Nephron (organoid): Measurements from ENCODE around the gene BTK.
A peak's percentile ranks its signal among the peaks of the same experiment; 100 is the strongest.
"Not testable (repeated sequence)": the region's sequence is repeated elsewhere in the genome, so short reads cannot be mapped to it uniquely, and the experiment has no call there.

Experiments
- H3K27ac Mint-ChIP-seq, 3 experiments: 2 replicates each; pipeline ENCODE4 v1.8.0; 2020; ENCODE audit warnings: mixed read lengths in 3 of 3, mild to moderate bottlenecking in 2 of 3, moderate library complexity in 1 of 3
- H3K27me3 Mint-ChIP-seq: 2 replicates; pipeline ENCODE4 v1.8.0; 2021; ENCODE audit warnings: low read depth, mild to moderate bottlenecking, moderate library complexity, mixed read lengths
- H3K36me3 Mint-ChIP-seq: 2 replicates; pipeline ENCODE4 v1.8.0; 2020; ENCODE audit warnings: low read depth, mixed read lengths
- H3K4me1 Mint-ChIP-seq: 2 replicates; pipeline ENCODE4 v1.8.0; 2020; ENCODE audit warnings: mixed read lengths
- H3K4me3 Mint-ChIP-seq, 3 experiments: 2 replicates each; pipeline ENCODE4 v1.8.0; 2020; ENCODE audit warnings: mild to moderate bottlenecking in 3 of 3, mixed read lengths in 3 of 3, moderate library complexity in 2 of 3
- H3K9me3 Mint-ChIP-seq: 2 replicates; pipeline ENCODE4 v1.8.0; 2020; ENCODE audit warnings: mixed read lengths
- CTCF ChIP-seq, 3 experiments: fragments of 200-600 bp; sonication (generic); IDR thresholded peaks; one replicate each; pipeline ENCODE4 v1.5.0; 2021; ENCODE audit warnings: antibody characterized with exemption in 3 of 3; ENCODE audit not compliant: unreplicated experiment in 3 of 3

BTK gene

DNA sequence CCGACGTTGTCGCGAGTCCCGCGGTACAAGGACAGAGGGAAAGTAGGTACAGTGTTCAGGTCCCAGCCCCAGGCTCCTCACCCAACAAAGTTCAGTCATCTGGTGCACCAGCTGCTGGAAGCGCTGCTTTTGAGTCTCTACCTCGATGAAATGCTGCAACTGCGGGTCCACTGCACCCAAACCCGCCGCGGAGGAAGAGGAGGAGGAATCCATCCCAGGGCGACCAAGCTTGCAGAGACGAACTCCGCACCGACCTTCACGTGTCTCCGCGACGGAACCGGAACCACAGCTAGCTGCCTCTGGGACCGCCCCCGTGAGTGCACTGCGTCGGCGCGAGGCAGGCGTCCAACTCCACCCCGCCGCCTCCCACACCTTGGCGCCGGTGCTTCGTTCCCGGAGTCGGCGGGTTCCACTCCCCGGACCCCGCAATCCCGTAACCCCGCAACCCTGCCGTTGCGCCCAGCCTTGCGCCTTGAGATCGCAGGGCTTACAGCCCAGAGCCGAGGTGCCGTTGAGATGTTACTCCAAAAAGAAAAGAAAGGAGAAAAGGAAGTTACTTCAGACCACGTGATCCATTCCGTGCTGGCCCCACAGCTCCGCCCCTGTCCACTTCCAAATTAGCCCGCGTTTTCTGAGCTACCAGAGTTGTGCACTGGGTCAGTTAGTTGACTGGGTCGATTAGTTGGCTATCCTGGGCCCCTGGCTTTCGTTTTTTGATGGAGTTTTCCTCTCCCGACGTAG lies 37.4 kb downstream of the BTK start, which contains the start of gene TIMM8A:
Gene TIMM8A, minus strand, starts transcription at position 291 of the 741 bp plus-strand sequence. Its CDS starts 78 bp downstream, at position 213.
- Mint-ChIP-seq H3K27ac (peak within 1 kb of the TSS; percentile 84 to 91 (median 88)), H3K9me3 (peaks cover 7% of the 10 kb centered on the region), H3K4me3 (peak within 1 kb of the TSS; percentile 89 to 92 (median 92))

DNA sequence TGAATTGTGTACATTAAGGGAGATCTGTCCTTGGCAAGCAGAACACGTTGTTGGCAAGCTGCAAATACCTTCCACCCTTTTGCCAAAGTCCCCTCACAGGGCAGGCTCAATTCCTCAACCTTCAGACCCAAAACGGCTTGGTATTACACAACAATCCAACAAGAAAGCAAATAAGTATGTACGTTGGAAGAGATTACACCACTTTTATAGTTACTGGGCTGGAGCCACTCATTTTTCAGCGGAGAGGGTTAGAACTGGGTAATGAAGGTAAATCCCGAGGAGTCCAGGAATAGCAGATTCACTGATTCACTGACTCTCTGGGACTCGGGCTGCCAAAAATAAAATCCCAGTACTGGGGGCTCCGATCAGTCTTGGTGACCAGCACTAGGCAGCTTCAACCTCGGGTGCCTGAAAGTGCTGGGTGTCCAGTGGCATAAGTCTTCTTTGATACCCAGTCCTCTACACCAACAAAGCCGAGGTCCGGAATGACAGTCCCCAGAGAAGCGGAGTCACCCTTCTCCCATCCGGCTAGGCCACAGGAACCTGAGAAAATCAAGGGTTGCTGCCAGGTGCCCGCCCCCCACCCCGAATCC lies 38.0 kb downstream of the BTK start:
- H3K4me1 Mint-ChIP-seq: peaks cover 7% of the 10 kb centered on the region
- H3K27me3 Mint-ChIP-seq: no peaks in the 10 kb centered on the region
- no peak for TF ChIP-seq CTCF (IDR thresholded peaks at IDR 0.05; ENCODE audit: unreplicated experiment in 3 of 3)
- peak overlapping the region; percentile 89 to 92 (median 92) for H3K4me3 Mint-ChIP-seq
- peak overlapping the region; percentile 84 to 91 (median 88) for H3K27ac Mint-ChIP-seq
- H3K36me3 Mint-ChIP-seq: peaks cover 11% of the 10 kb centered on the region
- H3K9me3 Mint-ChIP-seq: peaks cover 4% of the 10 kb centered on the region

More for the DNA sequence above, 37.4 kb downstream of the BTK start, which contains the start of gene TIMM8A:
- TF ChIP-seq CTCF (IDR thresholded peaks at IDR 0.05; ENCODE audit: unreplicated experiment in 3 of 3): no peak
- Mint-ChIP-seq H3K27me3 (no peaks in the 10 kb centered on the region), H3K4me1 (peaks cover 7% of the 10 kb centered on the region), H3K36me3 (peaks cover 11% of the 10 kb centered on the region)

DNA sequence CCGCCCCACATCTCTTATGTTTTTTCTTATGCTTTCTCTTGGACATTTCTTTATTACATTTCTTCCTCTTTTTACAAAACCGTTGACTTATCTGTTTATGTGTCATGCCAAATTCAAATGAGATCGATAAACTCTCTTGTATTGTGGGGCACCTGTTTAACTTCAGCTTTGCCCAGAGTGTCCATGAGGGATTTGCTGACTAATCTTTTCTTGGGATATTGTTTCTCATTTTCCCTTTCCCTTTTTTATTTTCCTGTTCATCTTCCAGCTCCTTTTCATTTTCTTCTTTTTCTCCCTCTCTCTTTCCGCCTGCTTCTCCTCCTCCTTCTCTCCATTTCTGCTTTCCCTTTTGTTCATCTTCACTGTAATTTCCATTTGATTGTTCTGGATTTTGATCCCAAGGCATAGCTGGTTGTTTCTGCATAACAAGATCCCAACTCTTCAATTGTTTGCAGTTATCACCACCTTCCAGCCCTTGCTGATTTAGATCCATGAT lies 48.2 kb downstream of the BTK start:
- H3K4me3 Mint-ChIP-seq: no peak overlapping the region
- no peak for TF ChIP-seq CTCF (IDR thresholded peaks at IDR 0.05; ENCODE audit: unreplicated experiment in 3 of 3)

GRCh38 chrX:101334310-101334709 lies 51.7 kb downstream of the BTK start:
- H3K27ac Mint-ChIP-seq, H3K27me3 Mint-ChIP-seq, H3K4me3 Mint-ChIP-seq, H3K4me1 Mint-ChIP-seq, H3K36me3 Mint-ChIP-seq: not testable (repeated sequence)
- H3K9me3 Mint-ChIP-seq: peaks cover 35% of the 10 kb centered on the region

More for the DNA sequence above, 48.2 kb downstream of the BTK start:
- H3K4me1 Mint-ChIP-seq: no peaks in the 10 kb centered on the region
- H3K27me3 Mint-ChIP-seq: no peaks in the 10 kb centered on the region
- H3K36me3 Mint-ChIP-seq: peaks cover 4% of the 10 kb centered on the region
- peaks cover 24% of the 10 kb centered on the region for H3K9me3 Mint-ChIP-seq
- H3K27ac Mint-ChIP-seq: no peak overlapping the region

DNA sequence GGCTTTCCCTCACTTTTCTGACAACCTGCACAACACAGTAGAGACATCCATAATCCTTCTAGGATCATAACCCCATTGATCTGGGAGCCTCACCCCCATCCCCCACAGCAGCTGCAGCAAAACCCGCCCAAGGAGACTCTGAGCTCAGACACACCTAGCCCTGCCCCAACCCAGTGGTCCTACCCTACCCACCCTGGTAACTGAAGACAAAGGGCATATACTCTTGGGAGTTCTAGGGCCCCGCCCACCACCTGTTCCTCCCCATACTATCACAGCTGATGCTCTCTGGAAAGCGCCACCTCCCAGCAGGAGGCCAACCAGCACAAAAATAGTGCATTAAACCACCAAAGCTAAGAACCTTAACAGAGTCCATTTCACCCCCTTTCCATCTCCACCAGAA lies 59.4 kb downstream of the BTK start:
- not testable (repeated sequence) for H3K4me1 Mint-ChIP-seq, H3K4me3 Mint-ChIP-seq, H3K27ac Mint-ChIP-seq, H3K27me3 Mint-ChIP-seq, H3K36me3 Mint-ChIP-seq
- peaks cover 23% of the 10 kb centered on the region for H3K9me3 Mint-ChIP-seq

GRCh38 chrX:101303790-101304189 lies 82.2 kb downstream of the BTK start:
- peaks cover 14% of the 10 kb centered on the region for H3K9me3 Mint-ChIP-seq
- TF ChIP-seq CTCF (IDR thresholded peaks at IDR 0.05; ENCODE audit: unreplicated experiment in 3 of 3): no peak
- no peak overlapping the region for H3K27ac Mint-ChIP-seq
- no peaks in the 10 kb centered on the region for H3K36me3 Mint-ChIP-seq
- no peak overlapping the region for H3K4me3 Mint-ChIP-seq
- H3K27me3 Mint-ChIP-seq: no peaks in the 10 kb centered on the region
- no peaks in the 10 kb centered on the region for H3K4me1 Mint-ChIP-seq
